Natural killer cell treated with Interleukin-12 subunit alpha and Interleukin-12 subunit beta and Interleukin-15 and Interleukin-18, amount 100 ng/mL, for 72 hours (primary cell): Measurements from ENCODE around the gene TLX2. TPM values are rescaled to one million over a fixed set of nuclear protein-coding genes. Genes with fewer than 3 reads are reported as not detected.

Experiments used
- ATAC-seq, 2 donors: fragments of 150-1000 bp; cut with Tn5 transposase in 1 of 2; sonication (Bioruptor Pico), chemical (Tn5 transposase) in 1 of 2; 2 replicates each; pipeline ENCODE4 v1.10.0; 2021
- DNase-seq: peaks from one replicate; pipeline ENCODE4 v3.0.0; 2022; ENCODE audit warnings: low spot score
- H3K27ac Mint-ChIP-seq, 2 donors: 1 replicate in 1 of 2; 2 replicates in 1 of 2; pipeline ENCODE4 v1.8.0; 2022; ENCODE audit warnings: mixed read lengths in 2 of 2, mild to moderate bottlenecking in 1 of 2, moderate library complexity in 1 of 2
- H3K27me3 Mint-ChIP-seq, 2 donors: 1 replicate in 1 of 2; 2 replicates in 1 of 2; pipeline ENCODE4 v1.8.0; 2022; ENCODE audit warnings: mixed read lengths in 2 of 2
- H3K36me3 Mint-ChIP-seq: one replicate; pipeline ENCODE4 v1.8.0; 2022; ENCODE audit warnings: mixed read lengths
- H3K4me1 Mint-ChIP-seq, 2 donors: 1 replicate in 1 of 2; 2 replicates in 1 of 2; pipeline ENCODE4 v1.8.0; 2022; ENCODE audit warnings: low read depth in 2 of 2, mixed read lengths in 2 of 2, mild to moderate bottlenecking in 1 of 2
- H3K4me3 Mint-ChIP-seq: one replicate; pipeline ENCODE4 v1.8.0; 2022; ENCODE audit warnings: mixed read lengths
- H3K9me3 Mint-ChIP-seq: 2 replicates; pipeline ENCODE4 v1.8.0; 2022; ENCODE audit warnings: mixed read lengths
- total RNA-seq, 2 donors: library from RNA; stranded (reverse); gene quantifications; one replicate each; pipeline ENCODE4 v1.2.3, GENCODE V29; 2022

TLX2 gene
- total RNA-seq, 2 donors from 2014 or later = 0.12 to 0.95 TPM

GRCh38 chr2:74486141-74486540, 28.1 kb upstream of the TLX2 start:
- H3K4me3 Mint-ChIP-seq = no peak overlapping the region
- H3K27me3 Mint-ChIP-seq = no peaks in the 10 kb centered on the region
- DNase-seq (no peak), ATAC-seq (no peak)
- no peak overlapping the region for H3K27ac Mint-ChIP-seq
- peaks cover 15 to 16% of the 10 kb centered on the region in 2 donors for H3K4me1 Mint-ChIP-seq
- no peaks in the 10 kb centered on the region for H3K9me3 Mint-ChIP-seq
- peaks cover 20% of the 10 kb centered on the region for H3K36me3 Mint-ChIP-seq

GRCh38 chr2:74488643-74489481, 25.4 kb upstream of the TLX2 start:
- Mint-ChIP-seq H3K9me3 (no peaks in the 10 kb centered on the region), H3K4me1 (peaks cover 6 to 9% of the 10 kb centered on the region in 2 donors)

GRCh38 chr2:74489906-74490305, 24.3 kb upstream of the TLX2 start:
- peaks cover 31% of the 10 kb centered on the region for H3K36me3 Mint-ChIP-seq

More at GRCh38 chr2:74488643-74489481, 25.4 kb upstream of the TLX2 start:
- ATAC-seq (no peak), DNase-seq (peak; percentile 35)
- H3K27me3 Mint-ChIP-seq = no peaks in the 10 kb centered on the region
- H3K27ac Mint-ChIP-seq = no peak overlapping the region
- H3K36me3 Mint-ChIP-seq = peaks cover 27% of the 10 kb centered on the region
- no peak overlapping the region for H3K4me3 Mint-ChIP-seq

GRCh38 chr2:74491648-74492544, 22.4 kb upstream of the TLX2 start:
- no peak overlapping the region for H3K27ac Mint-ChIP-seq
- H3K27me3 Mint-ChIP-seq = no peaks in the 10 kb centered on the region
- no peak for ATAC-seq
- H3K36me3 Mint-ChIP-seq = peaks cover 22% of the 10 kb centered on the region
- no peaks in the 10 kb centered on the region for H3K9me3 Mint-ChIP-seq
- H3K4me1 Mint-ChIP-seq = peaks cover 6% of the 10 kb centered on the region in 2 donors
- peak; percentile 44 for DNase-seq
- H3K4me3 Mint-ChIP-seq = no peak overlapping the region

More at GRCh38 chr2:74489906-74490305, 24.3 kb upstream of the TLX2 start:
- Mint-ChIP-seq H3K9me3 (no peaks in the 10 kb centered on the region), H3K4me3 (no peak overlapping the region), H3K27me3 (no peaks in the 10 kb centered on the region), H3K27ac (no peak overlapping the region), H3K4me1 (peaks cover 6 to 9% of the 10 kb centered on the region in 2 donors)
- ATAC-seq = no peak
- DNase-seq = no peak

GRCh38 chr2:74493546-74493945, 20.7 kb upstream of the TLX2 start:
- H3K9me3 Mint-ChIP-seq = no peaks in the 10 kb centered on the region
- peaks cover 13 to 17% of the 10 kb centered on the region in 2 donors for H3K4me1 Mint-ChIP-seq
- no peaks in the 10 kb centered on the region for H3K27me3 Mint-ChIP-seq
- no peak overlapping the region for H3K4me3 Mint-ChIP-seq
- ATAC-seq (no peak), DNase-seq (no peak)
- H3K36me3 Mint-ChIP-seq = peaks cover 20% of the 10 kb centered on the region
- peak overlapping the region in 1 of 2 donors; percentile 47 for H3K27ac Mint-ChIP-seq

- H3K27me3 Mint-ChIP-seq = no peaks in the 10 kb centered on the region
- no peaks in the 10 kb centered on the region for H3K9me3 Mint-ChIP-seq
- peaks cover 18% of the 10 kb centered on the region for H3K36me3 Mint-ChIP-seq
- no peak for DNase-seq
- no peak for ATAC-seq
- H3K27ac Mint-ChIP-seq = no peak overlapping the region
- H3K4me3 Mint-ChIP-seq = no peak overlapping the region
- peaks cover 13 to 20% of the 10 kb centered on the region in 2 donors for H3K4me1 Mint-ChIP-seq
Measured at GRCh38 chr2:74495440-74495839, 18.8 kb upstream of the TLX2 start.

- Mint-ChIP-seq H3K27ac (peak overlapping the region; percentile 83 to 85), H3K4me1 (peaks cover 23 to 28% of the 10 kb centered on the region in 2 donors), H3K9me3 (no peaks in the 10 kb centered on the region), H3K4me3 (peak overlapping the region; percentile 90), H3K27me3 (no peaks in the 10 kb centered on the region), H3K36me3 (peaks cover 7% of the 10 kb centered on the region)
- DNase-seq (peak; percentile 42), ATAC-seq (no peak)
Measured at GRCh38 chr2:74496997-74497776, 17.1 kb upstream of the TLX2 start.

- H3K27me3 Mint-ChIP-seq = no peaks in the 10 kb centered on the region
- peak overlapping the region; percentile 90 for H3K4me3 Mint-ChIP-seq
- H3K9me3 Mint-ChIP-seq = no peaks in the 10 kb centered on the region
- ATAC-seq = peak; percentile 66 to 68
- DNase-seq = peak; percentile 65
- H3K4me1 Mint-ChIP-seq = peaks cover 24 to 32% of the 10 kb centered on the region in 2 donors
- peaks cover 7% of the 10 kb centered on the region for H3K36me3 Mint-ChIP-seq
- peak overlapping the region; percentile 83 to 85 for H3K27ac Mint-ChIP-seq
Measured at GRCh38 chr2:74497777-74498499, 16.3 kb upstream of the TLX2 start.

GRCh38 chr2:74498500-74499266, 15.6 kb upstream of the TLX2 start:
- ATAC-seq (peak; percentile 76), DNase-seq (peak; percentile 61)
- H3K4me1 Mint-ChIP-seq = peaks cover 24 to 32% of the 10 kb centered on the region in 2 donors
- peak overlapping the region; percentile 83 to 85 for H3K27ac Mint-ChIP-seq
- peaks cover 5% of the 10 kb centered on the region for H3K36me3 Mint-ChIP-seq
- H3K4me3 Mint-ChIP-seq = peak overlapping the region; percentile 90
- H3K27me3 Mint-ChIP-seq = no peaks in the 10 kb centered on the region
- no peaks in the 10 kb centered on the region for H3K9me3 Mint-ChIP-seq

- no peak for ATAC-seq
- DNase-seq = peak; percentile 55
- Mint-ChIP-seq H3K4me1 (peaks cover 31 to 37% of the 10 kb centered on the region in 2 donors), H3K27ac (peak within 1 kb of the TSS; percentile 83 to 85), H3K9me3 (no peaks in the 10 kb centered on the region), H3K36me3 (peaks cover under 1% of the 10 kb centered on the region), H3K4me3 (peak within 1 kb of the TSS; percentile 90), H3K27me3 (no peaks in the 10 kb centered on the region)
Measured at GRCh38 chr2:74499267-74499939, 14.8 kb upstream of the TLX2 start, which contains the start of gene LBX2. Gene LBX2, minus strand, starts transcription at chr2:74499603. Its CDS starts 66 bp downstream, at chr2:74499537.

GRCh38 chr2:74499940-74500577, 14.2 kb upstream of the TLX2 start:
- no peaks in the 10 kb centered on the region for H3K9me3 Mint-ChIP-seq
- H3K36me3 Mint-ChIP-seq = peaks cover 7% of the 10 kb centered on the region
- DNase-seq = peak; percentile 58
- no peak for ATAC-seq
- H3K27me3 Mint-ChIP-seq = no peaks in the 10 kb centered on the region
- no peak overlapping the region for H3K27ac Mint-ChIP-seq
- peaks cover 38 to 44% of the 10 kb centered on the region in 2 donors for H3K4me1 Mint-ChIP-seq
- H3K4me3 Mint-ChIP-seq = peak overlapping the region; percentile 17
